Measurements from ENCODE around the gene RANGRF.
"Not testable (repeated sequence)": the region's sequence is repeated elsewhere in the genome, so short reads cannot be mapped to it uniquely, and the experiment has no call there.

RANGRF gene

GRCh38 chr17:8288336-8289102 is at the start of gene RANGRF:
Gene RANGRF (plus strand): TSS chr17:8288670. CDS start chr17:8288789, 119 bp downstream.
- peak; percentile 76 to 91 for DNase-seq (ENCODE audit: low read depth in 1 of 2, low spot score in 1 of 2)
- no peak for TF ChIP-seq JUND (IDR thresholded peaks at IDR 0.05; ENCODE audit: low read depth)
- in situ Hi-C loops (cut with HindIII; ENCODE audit: low pct_unique_long_range_greater_than_20kb, low sequenced_read_pairs) = no loop called here

GRCh38 chr17:8243827-8244226 is 44.6 kb upstream of the RANGRF start:
- in situ Hi-C loops (cut with HindIII; ENCODE audit: low pct_unique_long_range_greater_than_20kb, low sequenced_read_pairs) = no loop called here
- no peak for DNase-seq (ENCODE audit: low read depth in 1 of 2, low spot score in 1 of 2)
- no peak for TF ChIP-seq JUND (IDR thresholded peaks at IDR 0.05; ENCODE audit: low read depth)

GRCh38 chr17:8244768-8245167 is 43.7 kb upstream of the RANGRF start:
- no peak for TF ChIP-seq JUND (IDR thresholded peaks at IDR 0.05; ENCODE audit: low read depth)
- in situ Hi-C loops (cut with HindIII; ENCODE audit: low pct_unique_long_range_greater_than_20kb, low sequenced_read_pairs) = no loop called here
- DNase-seq (ENCODE audit: low read depth in 1 of 2, low spot score in 1 of 2) = no peak

- TF ChIP-seq JUND (IDR thresholded peaks at IDR 0.05; ENCODE audit: low read depth) = no peak
- peak; percentile 70 to 96 for DNase-seq (ENCODE audit: low read depth in 1 of 2, low spot score in 1 of 2)
- in situ Hi-C loops (cut with HindIII; ENCODE audit: low pct_unique_long_range_greater_than_20kb, low sequenced_read_pairs) = no loop called here
Observed at GRCh38 chr17:8248751-8249607, 39.5 kb upstream of the RANGRF start, which contains the start of gene PFAS. Gene PFAS (plus strand): TSS chr17:8249289. CDS start chr17:8253938, 4,649 bp downstream.

- no peak for TF ChIP-seq JUND (IDR thresholded peaks at IDR 0.05; ENCODE audit: low read depth)
Observed at GRCh38 chr17:8249621-8250500, 38.6 kb upstream of the RANGRF start.

GRCh38 chr17:8251411-8251810 is 37.1 kb upstream of the RANGRF start:
- DNase-seq (ENCODE audit: low read depth in 1 of 2, low spot score in 1 of 2); in situ Hi-C loops (cut with HindIII; ENCODE audit: low pct_unique_long_range_greater_than_20kb, low sequenced_read_pairs): not testable (repeated sequence)

More at GRCh38 chr17:8249621-8250500, 38.6 kb upstream of the RANGRF start:
- no peak for DNase-seq (ENCODE audit: low read depth in 1 of 2, low spot score in 1 of 2)
- in situ Hi-C loops (cut with HindIII; ENCODE audit: low pct_unique_long_range_greater_than_20kb, low sequenced_read_pairs) = no loop called here

- peak; percentile 34 to 76 for DNase-seq (ENCODE audit: low read depth in 1 of 2, low spot score in 1 of 2)
- no peak for TF ChIP-seq JUND (IDR thresholded peaks at IDR 0.05; ENCODE audit: low read depth)
- in situ Hi-C loops (cut with HindIII; ENCODE audit: low pct_unique_long_range_greater_than_20kb, low sequenced_read_pairs) = no loop called here
Observed at GRCh38 chr17:8253801-8254200, 34.7 kb upstream of the RANGRF start.

GRCh38 chr17:8254881-8255280 is 33.6 kb upstream of the RANGRF start:
- in situ Hi-C loops (cut with HindIII; ENCODE audit: low pct_unique_long_range_greater_than_20kb, low sequenced_read_pairs) = no loop called here
- DNase-seq (ENCODE audit: low read depth in 1 of 2, low spot score in 1 of 2) = no peak
- TF ChIP-seq JUND (IDR thresholded peaks at IDR 0.05; ENCODE audit: low read depth) = no peak

- TF ChIP-seq JUND (IDR thresholded peaks at IDR 0.05; ENCODE audit: low read depth) = no peak
- in situ Hi-C loops (cut with HindIII; ENCODE audit: low pct_unique_long_range_greater_than_20kb, low sequenced_read_pairs) = no loop called here
- peak in 1 of 2 experiments; percentile 15 for DNase-seq (ENCODE audit: low read depth in 1 of 2, low spot score in 1 of 2)
Observed at GRCh38 chr17:8255499-8255898, 33.0 kb upstream of the RANGRF start.

GRCh38 chr17:8256291-8256690 is 32.2 kb upstream of the RANGRF start:
- in situ Hi-C loops (cut with HindIII; ENCODE audit: low pct_unique_long_range_greater_than_20kb, low sequenced_read_pairs) = no loop called here
- no peak for DNase-seq (ENCODE audit: low read depth in 1 of 2, low spot score in 1 of 2)
- TF ChIP-seq JUND (IDR thresholded peaks at IDR 0.05; ENCODE audit: low read depth) = no peak

- no peak for DNase-seq (ENCODE audit: low read depth in 1 of 2, low spot score in 1 of 2)
- in situ Hi-C loops (cut with HindIII; ENCODE audit: low pct_unique_long_range_greater_than_20kb, low sequenced_read_pairs) = no loop called here
- no peak for TF ChIP-seq JUND (IDR thresholded peaks at IDR 0.05; ENCODE audit: low read depth)
Observed at GRCh38 chr17:8256691-8257090, 31.8 kb upstream of the RANGRF start.

- no peak for DNase-seq (ENCODE audit: low read depth in 1 of 2, low spot score in 1 of 2)
- in situ Hi-C loops (cut with HindIII; ENCODE audit: low pct_unique_long_range_greater_than_20kb, low sequenced_read_pairs) = no loop called here
- TF ChIP-seq JUND (IDR thresholded peaks at IDR 0.05; ENCODE audit: low read depth) = no peak
Observed at GRCh38 chr17:8257801-8258200, 30.7 kb upstream of the RANGRF start.

Data from T47D (cell line).